Bronchial epithelial cell (primary cell): ENCODE data around the gene NIPA2. TPM values are rescaled to one million over a fixed set of nuclear protein-coding genes. Genes with fewer than 3 reads are reported as not detected.
A peak's percentile ranks its signal among the peaks of the same experiment; 100 is the strongest.

Experiments used
- DNase-seq: peaks from one replicate; pipeline ENCODE4 v3.0.0-alpha.2; 2010; ENCODE audit warnings: low read depth
- FAIRE-seq: peaks from 2 replicates; lab custom pipeline; 2011; peaks lifted over from hg19 to GRCh38; lab: Jason Lieb, UNC
- H3K27me3 ChIP-seq: 2 replicates; pipeline ENCODE4 v1.5.1; 2011; ENCODE audit warnings: low read length; ENCODE audit not compliant: control insufficient read depth, insufficient read depth
- H3K36me3 ChIP-seq: 2 replicates; pipeline ENCODE4 v1.5.1; 2011; ENCODE audit warnings: low read length; ENCODE audit not compliant: control insufficient read depth, insufficient read depth
- H3K4me3 ChIP-seq: 2 replicates; pipeline ENCODE4 v1.5.1; 2011; ENCODE audit warnings: mild to moderate bottlenecking, low read depth, low read length, control low read depth
- total RNA-seq: library from RNA; depleted of rRNA; stranded (reverse); fragments of >200 nt; gene quantifications from 2 replicates; pipeline ENCODE4 v1.2.1, GENCODE V29; 2014
- TF ChIP-seq, protein P1 (sequence below): IDR thresholded peaks from 2 replicates; pipeline ENCODE4 v1.5.1; 2011; ENCODE audit warnings: mild to moderate bottlenecking, moderate library complexity, low read length, control low read depth, inconsistent platforms; ENCODE audit not compliant: insufficient read depth, severe bottlenecking

NIPA2 gene
- total RNA-seq, 1 donor from 2014 or later = 76.1 TPM

DNA sequence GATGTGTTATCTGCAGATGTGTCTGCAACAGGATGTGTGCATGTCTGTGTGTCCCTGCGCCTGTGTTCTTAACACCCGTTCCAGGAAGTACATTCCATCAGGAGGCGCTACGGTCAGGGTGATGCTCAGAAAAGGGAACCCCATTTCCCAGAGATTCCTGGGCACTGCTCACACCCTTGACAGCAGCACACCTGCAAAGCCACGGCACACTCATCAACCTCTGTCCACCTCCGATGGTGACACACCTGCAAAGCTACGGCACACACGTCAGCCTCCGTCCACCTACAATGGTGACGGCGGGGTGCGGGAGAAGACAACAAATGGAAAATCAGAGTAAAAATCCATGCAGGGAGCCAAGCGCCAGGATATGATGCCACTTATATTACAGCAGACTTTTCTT lies 55.4 kb downstream of the NIPA2 start:
- no peak for DNase-seq
- TF ChIP-seq, protein P1, sequence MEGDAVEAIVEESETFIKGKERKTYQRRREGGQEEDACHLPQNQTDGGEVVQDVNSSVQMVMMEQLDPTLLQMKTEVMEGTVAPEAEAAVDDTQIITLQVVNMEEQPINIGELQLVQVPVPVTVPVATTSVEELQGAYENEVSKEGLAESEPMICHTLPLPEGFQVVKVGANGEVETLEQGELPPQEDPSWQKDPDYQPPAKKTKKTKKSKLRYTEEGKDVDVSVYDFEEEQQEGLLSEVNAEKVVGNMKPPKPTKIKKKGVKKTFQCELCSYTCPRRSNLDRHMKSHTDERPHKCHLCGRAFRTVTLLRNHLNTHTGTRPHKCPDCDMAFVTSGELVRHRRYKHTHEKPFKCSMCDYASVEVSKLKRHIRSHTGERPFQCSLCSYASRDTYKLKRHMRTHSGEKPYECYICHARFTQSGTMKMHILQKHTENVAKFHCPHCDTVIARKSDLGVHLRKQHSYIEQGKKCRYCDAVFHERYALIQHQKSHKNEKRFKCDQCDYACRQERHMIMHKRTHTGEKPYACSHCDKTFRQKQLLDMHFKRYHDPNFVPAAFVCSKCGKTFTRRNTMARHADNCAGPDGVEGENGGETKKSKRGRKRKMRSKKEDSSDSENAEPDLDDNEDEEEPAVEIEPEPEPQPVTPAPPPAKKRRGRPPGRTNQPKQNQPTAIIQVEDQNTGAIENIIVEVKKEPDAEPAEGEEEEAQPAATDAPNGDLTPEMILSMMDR = no peak
- no peaks in the 10 kb centered on the region for H3K27me3 ChIP-seq
- FAIRE-seq = no peak
- peaks cover 13% of the 10 kb centered on the region for H3K36me3 ChIP-seq
- no peak overlapping the region for H3K4me3 ChIP-seq

DNA sequence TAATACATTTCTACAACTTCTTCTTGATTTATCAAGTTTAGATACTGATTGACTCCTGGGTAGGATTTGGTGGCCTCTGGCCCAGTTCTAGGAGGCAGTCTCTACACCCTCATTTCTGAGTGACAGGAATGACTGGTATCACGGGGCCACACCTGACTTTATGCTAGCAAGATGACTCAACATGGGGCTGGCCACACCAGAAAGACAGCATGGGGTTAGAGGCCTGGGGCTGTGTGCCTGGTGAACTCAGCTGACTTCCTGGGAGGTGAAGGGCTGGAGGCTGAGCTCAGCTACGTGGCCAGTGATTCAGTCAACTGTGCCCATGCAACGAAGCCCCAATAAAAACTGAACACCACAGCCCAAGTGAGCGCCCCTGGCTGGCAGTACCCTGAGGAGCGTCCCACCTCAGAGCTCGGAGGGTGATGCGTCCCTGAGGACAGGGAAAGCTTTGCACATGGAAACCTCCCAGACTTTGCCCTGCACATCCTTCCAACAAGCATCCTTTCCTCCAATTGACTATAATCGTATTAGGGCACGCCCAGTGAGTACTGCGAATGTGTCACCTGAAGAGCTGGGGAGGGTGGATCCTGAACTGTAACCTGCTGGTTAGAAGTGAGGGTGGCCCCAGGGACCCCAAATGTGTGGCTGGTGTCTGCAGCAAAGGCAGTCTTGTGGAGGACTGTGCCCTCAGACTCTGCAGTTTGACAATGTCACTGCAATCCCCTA lies 57.2 kb downstream of the NIPA2 start:
- DNase-seq (peak; percentile 96), FAIRE-seq (no peak)
- TF ChIP-seq, protein P1 = no peak
- Histone ChIP-seq H3K36me3 (peaks cover 13% of the 10 kb centered on the region), H3K4me3 (no peak overlapping the region), H3K27me3 (no peaks in the 10 kb centered on the region)

DNA sequence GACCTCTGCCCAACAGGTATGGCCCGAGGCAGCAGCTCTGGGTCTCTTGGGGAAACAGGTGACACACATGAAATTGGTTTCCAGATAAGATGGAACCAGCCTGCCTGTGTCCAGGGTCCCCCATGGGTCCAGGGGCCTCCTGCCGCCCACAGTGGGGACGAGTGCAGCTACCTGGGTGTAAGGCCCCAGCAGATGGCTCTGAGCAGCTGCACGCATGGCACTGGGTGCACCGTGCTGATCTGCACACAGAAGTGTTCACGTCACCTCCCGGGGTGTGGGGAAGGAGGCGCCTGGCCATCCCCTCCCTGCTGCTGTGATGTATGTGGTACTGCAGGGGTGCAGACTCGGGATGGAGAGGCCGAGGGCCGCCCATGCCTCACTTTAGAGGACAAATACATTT lies 63.6 kb downstream of the NIPA2 start:
- DNase-seq (no peak), FAIRE-seq (no peak)
- Histone ChIP-seq H3K27me3 (no peaks in the 10 kb centered on the region), H3K4me3 (no peak overlapping the region), H3K36me3 (peaks cover 26% of the 10 kb centered on the region)
- TF ChIP-seq, protein P1 = no peak

DNA sequence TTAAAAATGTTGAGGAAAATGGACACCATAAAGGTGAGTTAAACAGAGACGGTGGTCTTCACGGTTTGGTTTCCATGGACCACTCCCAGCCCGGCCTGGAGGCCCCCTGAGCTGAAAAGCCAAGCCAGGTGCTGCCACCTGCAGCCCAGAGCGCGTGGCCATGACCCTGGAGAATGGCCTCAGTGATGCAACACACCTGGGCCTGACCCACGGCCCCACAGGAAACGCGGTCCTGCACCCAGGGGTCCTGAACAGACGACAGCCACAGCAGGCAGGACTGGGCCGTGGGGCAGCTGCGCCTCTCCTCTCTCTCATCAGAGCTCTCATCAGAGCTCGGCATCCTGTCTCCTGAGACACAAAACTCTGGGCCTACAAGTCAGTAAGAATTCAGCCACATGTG lies 64.1 kb downstream of the NIPA2 start:
- FAIRE-seq = no peak
- peaks cover 25% of the 10 kb centered on the region for H3K36me3 ChIP-seq

DNA sequence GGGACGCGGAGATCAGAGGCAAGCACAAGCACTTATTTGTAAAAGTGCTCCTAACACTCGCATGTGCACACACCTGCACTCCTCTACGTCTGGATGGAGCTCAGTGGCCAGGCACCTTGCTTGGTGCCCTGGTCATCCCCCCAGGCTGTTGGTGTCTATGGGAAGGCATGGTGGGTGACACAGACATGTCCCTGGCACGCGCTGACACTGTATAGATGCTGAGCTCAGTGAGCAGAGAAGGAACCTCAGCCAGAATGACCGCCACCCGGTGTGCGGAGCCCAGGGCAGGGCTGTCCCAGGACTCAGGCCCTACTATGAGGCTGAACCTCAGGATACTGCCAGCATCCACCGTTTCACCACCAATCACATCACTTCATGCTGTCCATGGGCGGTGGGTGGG lies 64.5 kb downstream of the NIPA2 start:
- no peak for FAIRE-seq
- TF ChIP-seq, protein P1 = no peak
- peaks cover 22% of the 10 kb centered on the region for H3K36me3 ChIP-seq
- H3K27me3 ChIP-seq = no peaks in the 10 kb centered on the region
- no peak for DNase-seq
- no peak overlapping the region for H3K4me3 ChIP-seq

More for the DNA sequence above, 64.1 kb downstream of the NIPA2 start:
- Histone ChIP-seq H3K4me3 (no peak overlapping the region), H3K27me3 (no peaks in the 10 kb centered on the region)
- DNase-seq = no peak
- TF ChIP-seq, protein P1 = no peak

DNA sequence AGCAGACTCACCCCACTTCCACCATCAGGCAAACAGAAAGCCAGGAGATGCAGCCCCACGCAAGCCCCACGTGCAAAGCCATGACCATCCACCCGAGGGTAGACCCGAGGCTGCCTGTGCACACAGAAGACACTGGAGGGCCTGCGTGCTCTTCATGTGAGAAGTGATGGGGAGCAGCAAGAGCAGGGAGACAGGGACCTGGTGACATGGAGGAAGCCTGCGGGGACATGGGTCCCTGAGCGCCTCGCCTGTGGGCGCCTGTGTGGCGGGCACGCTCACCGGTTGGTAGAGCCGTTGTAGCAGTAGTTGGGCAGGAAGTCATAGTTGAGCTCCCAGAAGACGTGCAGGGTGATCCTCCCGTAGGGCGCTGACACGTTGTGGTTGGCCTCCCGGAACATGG lies 65.0 kb downstream of the NIPA2 start:
- Histone ChIP-seq H3K4me3 (no peak overlapping the region), H3K36me3 (peaks cover 22% of the 10 kb centered on the region)
- no peak for FAIRE-seq

More for the DNA sequence above, 65.0 kb downstream of the NIPA2 start:
- no peaks in the 10 kb centered on the region for H3K27me3 ChIP-seq
- no peak for DNase-seq
- TF ChIP-seq, protein P1 = no peak
